ENCODE measurements around the gene DTX1. TPM values are rescaled to one million over a fixed set of nuclear protein-coding genes. Genes with fewer than 3 reads are reported as not detected.

DTX1 gene
- total RNA-seq, 1 experiment from 2014 or later: 0.44 TPM

DNA sequence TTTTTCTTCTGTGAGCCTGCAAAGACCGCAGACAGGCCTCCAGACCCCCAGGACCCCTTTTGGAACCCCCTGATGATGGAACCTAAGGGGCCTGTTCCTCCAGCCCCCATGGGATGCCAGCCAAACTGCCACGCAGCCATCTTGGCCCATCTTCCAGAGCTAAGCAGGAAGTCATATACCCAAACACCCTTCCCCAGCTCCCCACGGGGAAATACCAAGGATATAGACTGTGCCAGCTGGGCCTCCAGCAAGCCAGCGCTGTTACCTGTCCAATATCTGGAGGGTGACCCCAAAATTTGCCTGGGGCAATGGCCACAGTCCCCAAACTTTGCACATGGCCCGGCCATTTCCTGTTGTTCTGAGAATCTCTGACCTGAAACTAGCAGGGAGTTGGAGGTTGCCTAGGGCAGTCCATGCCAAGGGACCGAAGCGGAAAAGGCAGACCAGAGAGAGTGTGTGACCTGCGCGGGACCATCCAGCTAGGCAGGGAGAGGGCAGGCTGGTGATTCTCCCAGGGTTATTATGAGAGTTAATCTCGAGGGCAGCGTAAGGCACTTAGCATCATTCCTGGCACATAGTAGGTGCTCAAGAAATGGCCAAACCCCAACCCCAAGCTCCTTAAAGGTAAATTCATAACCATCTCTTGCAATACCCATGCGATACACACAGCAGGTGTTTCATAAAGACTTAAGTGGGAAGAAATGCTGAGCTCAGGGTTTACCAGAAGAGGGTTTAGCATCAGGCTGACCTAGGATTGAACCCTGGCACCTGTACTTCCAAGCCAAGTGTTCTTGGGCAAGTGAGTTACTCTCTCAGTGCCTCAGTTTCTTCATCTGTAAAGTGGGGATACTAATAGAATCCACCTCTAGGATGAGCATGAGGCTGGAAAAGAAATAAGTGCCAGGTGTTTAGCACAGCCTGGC is 81.6 kb downstream of the DTX1 start:
- no peak for DNase-seq (ENCODE audit: low read depth, low spot score)
- CTCF ChIA-PET: interaction anchor here (1.0 kb wide), 1 partner anchor 15 kb away, joined by 3 read pairs; no protein-coding TSS in a partner anchor
- POLR2A ChIA-PET: no interaction called here
- no peaks in the 10 kb centered on the region for H3K27me3 ChIP-seq (ENCODE audit: control insufficient read depth, insufficient read depth, low read length)
- H3K27ac ChIP-seq (ENCODE audit: low read length): no peak overlapping the region
- no peak overlapping the region for H3K4me3 ChIP-seq (ENCODE audit: low read depth in 2 of 2, low read length in 2 of 2)
- peaks cover 11% of the 10 kb centered on the region for H3K4me1 ChIP-seq (ENCODE audit: control insufficient read depth, insufficient read depth, low read length)
- no peaks in the 10 kb centered on the region for H3K36me3 ChIP-seq (ENCODE audit: control insufficient read depth, insufficient read depth, low read length)
- TF ChIP-seq POLR2AphosphoS5 (IDR thresholded peaks at IDR 0.05; ENCODE audit: low read depth, low read length) (no peak), SIN3A (IDR thresholded peaks at IDR 0.05; ENCODE audit: borderline replicate concordance, insufficient read depth, low read depth, low read length) (no peak), TCF7L2 (IDR thresholded peaks at IDR 0.05; ENCODE audit: low read depth, low read length) (no peak)
- TF ChIP-seq, protein P1, sequence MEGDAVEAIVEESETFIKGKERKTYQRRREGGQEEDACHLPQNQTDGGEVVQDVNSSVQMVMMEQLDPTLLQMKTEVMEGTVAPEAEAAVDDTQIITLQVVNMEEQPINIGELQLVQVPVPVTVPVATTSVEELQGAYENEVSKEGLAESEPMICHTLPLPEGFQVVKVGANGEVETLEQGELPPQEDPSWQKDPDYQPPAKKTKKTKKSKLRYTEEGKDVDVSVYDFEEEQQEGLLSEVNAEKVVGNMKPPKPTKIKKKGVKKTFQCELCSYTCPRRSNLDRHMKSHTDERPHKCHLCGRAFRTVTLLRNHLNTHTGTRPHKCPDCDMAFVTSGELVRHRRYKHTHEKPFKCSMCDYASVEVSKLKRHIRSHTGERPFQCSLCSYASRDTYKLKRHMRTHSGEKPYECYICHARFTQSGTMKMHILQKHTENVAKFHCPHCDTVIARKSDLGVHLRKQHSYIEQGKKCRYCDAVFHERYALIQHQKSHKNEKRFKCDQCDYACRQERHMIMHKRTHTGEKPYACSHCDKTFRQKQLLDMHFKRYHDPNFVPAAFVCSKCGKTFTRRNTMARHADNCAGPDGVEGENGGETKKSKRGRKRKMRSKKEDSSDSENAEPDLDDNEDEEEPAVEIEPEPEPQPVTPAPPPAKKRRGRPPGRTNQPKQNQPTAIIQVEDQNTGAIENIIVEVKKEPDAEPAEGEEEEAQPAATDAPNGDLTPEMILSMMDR (IDR thresholded peaks at IDR 0.05): no peak
- TF ChIP-seq, protein P2, sequence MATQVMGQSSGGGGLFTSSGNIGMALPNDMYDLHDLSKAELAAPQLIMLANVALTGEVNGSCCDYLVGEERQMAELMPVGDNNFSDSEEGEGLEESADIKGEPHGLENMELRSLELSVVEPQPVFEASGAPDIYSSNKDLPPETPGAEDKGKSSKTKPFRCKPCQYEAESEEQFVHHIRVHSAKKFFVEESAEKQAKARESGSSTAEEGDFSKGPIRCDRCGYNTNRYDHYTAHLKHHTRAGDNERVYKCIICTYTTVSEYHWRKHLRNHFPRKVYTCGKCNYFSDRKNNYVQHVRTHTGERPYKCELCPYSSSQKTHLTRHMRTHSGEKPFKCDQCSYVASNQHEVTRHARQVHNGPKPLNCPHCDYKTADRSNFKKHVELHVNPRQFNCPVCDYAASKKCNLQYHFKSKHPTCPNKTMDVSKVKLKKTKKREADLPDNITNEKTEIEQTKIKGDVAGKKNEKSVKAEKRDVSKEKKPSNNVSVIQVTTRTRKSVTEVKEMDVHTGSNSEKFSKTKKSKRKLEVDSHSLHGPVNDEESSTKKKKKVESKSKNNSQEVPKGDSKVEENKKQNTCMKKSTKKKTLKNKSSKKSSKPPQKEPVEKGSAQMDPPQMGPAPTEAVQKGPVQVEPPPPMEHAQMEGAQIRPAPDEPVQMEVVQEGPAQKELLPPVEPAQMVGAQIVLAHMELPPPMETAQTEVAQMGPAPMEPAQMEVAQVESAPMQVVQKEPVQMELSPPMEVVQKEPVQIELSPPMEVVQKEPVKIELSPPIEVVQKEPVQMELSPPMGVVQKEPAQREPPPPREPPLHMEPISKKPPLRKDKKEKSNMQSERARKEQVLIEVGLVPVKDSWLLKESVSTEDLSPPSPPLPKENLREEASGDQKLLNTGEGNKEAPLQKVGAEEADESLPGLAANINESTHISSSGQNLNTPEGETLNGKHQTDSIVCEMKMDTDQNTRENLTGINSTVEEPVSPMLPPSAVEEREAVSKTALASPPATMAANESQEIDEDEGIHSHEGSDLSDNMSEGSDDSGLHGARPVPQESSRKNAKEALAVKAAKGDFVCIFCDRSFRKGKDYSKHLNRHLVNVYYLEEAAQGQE (IDR thresholded peaks at IDR 0.05; ENCODE audit: insufficient read depth in 1 of 2, low read depth in 2 of 2, low read length in 1 of 2): no peak
- no peaks in the 10 kb centered on the region for H3K9me3 ChIP-seq (ENCODE audit: control insufficient read depth, insufficient read depth, low read depth, low read length)
- intact Hi-C loops (cut with micrococcal nuclease; ENCODE audit: unreplicated experiment) (no loop called here), in situ Hi-C loops (cut with HindIII; ENCODE audit: low pct_unique_long_range_greater_than_20kb, low sequenced_read_pairs) (no loop called here)
- ATAC-seq: no peak
- BruUV-seq (replicated peaks): no TSS peak

DNA sequence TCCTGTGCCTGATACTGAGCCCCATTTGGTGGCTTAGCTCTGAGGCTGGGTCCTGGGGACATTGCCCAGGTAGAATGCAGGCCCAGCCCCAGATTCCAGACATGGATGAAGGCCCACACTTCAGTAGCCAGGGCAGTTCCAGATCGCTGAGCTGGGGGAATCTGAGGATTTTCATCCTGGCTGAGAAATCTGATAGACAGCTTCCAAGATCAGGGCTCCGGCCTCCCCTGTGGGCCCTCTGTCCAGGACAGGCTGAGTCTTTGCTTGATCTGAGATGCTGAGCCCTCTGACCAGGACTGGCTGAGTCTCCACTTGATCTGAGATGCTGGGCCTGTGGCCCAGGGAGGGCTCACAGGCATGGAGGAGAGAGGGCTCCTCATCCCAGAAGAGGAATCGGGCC is 82.3 kb downstream of the DTX1 start:
- no peaks in the 10 kb centered on the region for H3K9me3 ChIP-seq (ENCODE audit: control insufficient read depth, insufficient read depth, low read depth, low read length)
- intact Hi-C loops (cut with micrococcal nuclease; ENCODE audit: unreplicated experiment) (no loop called here), in situ Hi-C loops (cut with HindIII; ENCODE audit: low pct_unique_long_range_greater_than_20kb, low sequenced_read_pairs) (no loop called here)
- H3K4me3 ChIP-seq (ENCODE audit: low read depth in 2 of 2, low read length in 2 of 2): no peak overlapping the region
- ChIA-PET POLR2A (no interaction called here), CTCF (interaction anchor here (0.6 to 1.0 kb wide), 2 partner anchors 15 to 23 kb away, joined by 3 to 4 read pairs; no protein-coding TSS in a partner anchor)
- H3K27ac ChIP-seq (ENCODE audit: low read length): no peak overlapping the region
- H3K4me1 ChIP-seq (ENCODE audit: control insufficient read depth, insufficient read depth, low read length): peaks cover 11% of the 10 kb centered on the region
- ATAC-seq (no peak), DNase-seq (ENCODE audit: low read depth, low spot score) (no peak)
- H3K36me3 ChIP-seq (ENCODE audit: control insufficient read depth, insufficient read depth, low read length): no peaks in the 10 kb centered on the region
- TF ChIP-seq, protein P1 (IDR thresholded peaks at IDR 0.05): no peak
- TF ChIP-seq TCF7L2 (IDR thresholded peaks at IDR 0.05; ENCODE audit: low read depth, low read length): no peak
- TF ChIP-seq SIN3A (IDR thresholded peaks at IDR 0.05; ENCODE audit: borderline replicate concordance, insufficient read depth, low read depth, low read length): no peak
- TF ChIP-seq, protein P2 (IDR thresholded peaks at IDR 0.05; ENCODE audit: insufficient read depth in 1 of 2, low read depth in 2 of 2, low read length in 1 of 2): no peak
- TF ChIP-seq POLR2AphosphoS5 (IDR thresholded peaks at IDR 0.05; ENCODE audit: low read depth, low read length): no peak
- no TSS peak for BruUV-seq (replicated peaks)
- H3K27me3 ChIP-seq (ENCODE audit: control insufficient read depth, insufficient read depth, low read length): no peaks in the 10 kb centered on the region
